Large intestine (tissue), 3 donors: ENCODE results near the gene TLR9. TPM values are rescaled to one million over a fixed set of nuclear protein-coding genes. Genes with fewer than 3 reads are reported as not detected.

Experiments
- DNase-seq, 2 donors: peaks; one replicate each; pipeline versions ENCODE4 v3.0.0 to v3.0.0-alpha.2; 2013
- H3K27ac ChIP-seq: one replicate; pipeline ENCODE4 v1.5.1; 2013; ENCODE audit warnings: low read length
- H3K27me3 ChIP-seq: 2 replicates; pipeline ENCODE4 v1.6.1; 2013; ENCODE audit warnings: low read length; ENCODE audit not compliant: control insufficient read depth, insufficient read depth
- H3K36me3 ChIP-seq: 2 replicates; pipeline ENCODE4 v1.6.1; 2013; ENCODE audit warnings: low read length; ENCODE audit not compliant: control insufficient read depth, insufficient read depth
- H3K4me1 ChIP-seq: one replicate; pipeline ENCODE4 v1.6.1; 2013; ENCODE audit warnings: low read length; ENCODE audit not compliant: control insufficient read depth, insufficient read depth
- H3K4me3 ChIP-seq: one replicate; pipeline ENCODE4 v1.5.1; 2013; ENCODE audit warnings: low read length
- H3K9me3 ChIP-seq: one replicate; pipeline ENCODE4 v1.6.1; 2013; ENCODE audit warnings: mild to moderate bottlenecking, low read depth, low read length, moderate library complexity; ENCODE audit not compliant: control insufficient read depth
- WGBS: methylation state at CpG from one replicate; pipeline ENCODE4 v1.1.5; 2013; ENCODE audit warnings: low lambda C conversion rate; ENCODE audit not compliant: insufficient coverage; 5-methylcytosine and 5-hydroxymethylcytosine counted together
- polyA plus RNA-seq: library from polyadenylated mRNA; unstranded; fragments of 120-200 nt; gene quantifications from one replicate; pipeline ENCODE4 v1.2.1, GENCODE V29; 2013

The TLR9 gene
- polyA plus RNA-seq, 1 donor = 0.37 TPM

- DNase-seq = peak in 1 of 2 donors; percentile 77
- peaks cover 24% of the 10 kb centered on the region for H3K4me1 ChIP-seq
- H3K4me3 ChIP-seq = no peak overlapping the region
- no peaks in the 10 kb centered on the region for H3K27me3 ChIP-seq
- peak overlapping the region; percentile 31 for H3K27ac ChIP-seq
- peaks cover 3% of the 10 kb centered on the region for H3K9me3 ChIP-seq
- WGBS = 48% methylated on average over 4 of the region's 13 CpGs
- peaks cover 38% of the 10 kb centered on the region for H3K36me3 ChIP-seq
Measured at GRCh38 chr3:52216585-52217408, 8.6 kb downstream of the TLR9 start.

GRCh38 chr3:52215351-52215750 is 10.1 kb downstream of the TLR9 start:
- H3K36me3 ChIP-seq = peaks cover 48% of the 10 kb centered on the region
- no peaks in the 10 kb centered on the region for H3K9me3 ChIP-seq
- peaks cover 32% of the 10 kb centered on the region for H3K4me1 ChIP-seq
- H3K27me3 ChIP-seq = no peaks in the 10 kb centered on the region
- no peak overlapping the region for H3K4me3 ChIP-seq
- H3K27ac ChIP-seq = no peak overlapping the region
- WGBS = no CpG with 5 or more reads among the region's 7 CpGs
- no peak for DNase-seq

DNA sequence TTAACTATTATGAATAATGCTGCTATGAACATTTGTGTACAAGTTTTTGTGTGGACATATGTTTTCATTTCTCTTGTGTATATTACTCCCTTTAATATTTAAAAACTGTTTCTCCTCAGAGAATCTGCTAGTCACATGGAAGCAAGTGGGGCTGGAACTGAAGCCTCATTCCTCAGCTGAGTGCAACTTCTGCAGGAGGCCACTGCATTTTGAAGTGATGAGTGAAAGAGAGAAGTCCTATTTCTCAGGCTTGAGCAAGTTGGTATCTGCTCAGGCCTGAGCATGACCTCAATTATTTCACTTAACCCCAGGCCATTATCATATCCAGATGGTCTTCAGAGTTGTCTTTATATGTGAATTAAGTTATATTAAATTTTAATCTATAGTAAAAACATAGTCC is 11.5 kb downstream of the TLR9 start:
- Histone ChIP-seq H3K4me1 (peaks cover 36% of the 10 kb centered on the region), H3K36me3 (peaks cover 60% of the 10 kb centered on the region), H3K27me3 (no peaks in the 10 kb centered on the region), H3K9me3 (no peaks in the 10 kb centered on the region), H3K4me3 (no peak overlapping the region), H3K27ac (no peak overlapping the region)
- no peak for DNase-seq

DNA sequence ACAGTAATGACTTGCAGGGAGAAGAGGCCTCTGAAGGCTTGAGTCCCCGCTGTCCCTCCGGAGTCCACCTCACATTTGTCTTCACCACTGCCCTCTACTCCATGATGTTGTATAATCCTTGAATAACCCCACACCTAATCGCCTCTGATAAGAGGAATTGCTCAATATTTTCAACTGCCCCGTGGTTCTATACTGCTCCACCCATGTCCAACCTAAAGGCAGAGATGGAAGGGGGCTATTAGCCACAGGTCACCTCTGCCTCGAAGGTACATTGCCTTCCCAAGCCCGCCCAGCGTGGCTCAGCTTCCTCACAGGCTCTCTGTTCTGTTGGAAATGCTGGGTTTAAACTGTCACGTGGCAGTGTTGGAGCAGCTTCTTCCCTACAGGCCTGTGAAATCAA is 12.4 kb downstream of the TLR9 start:
- H3K36me3 ChIP-seq = peaks cover 68% of the 10 kb centered on the region
- peak in 1 of 2 donors; percentile 42 for DNase-seq
- WGBS = 80% methylated on average over 1 of the region's 8 CpGs
- peak overlapping the region; percentile 5 for H3K27ac ChIP-seq
- no peak overlapping the region for H3K4me3 ChIP-seq
- H3K27me3 ChIP-seq = no peaks in the 10 kb centered on the region
- peaks cover 36% of the 10 kb centered on the region for H3K4me1 ChIP-seq
- H3K9me3 ChIP-seq = no peaks in the 10 kb centered on the region

GRCh38 chr3:52211268-52211891 is 14.1 kb downstream of the TLR9 start:
- H3K4me1 ChIP-seq = peaks cover 27% of the 10 kb centered on the region
- H3K27ac ChIP-seq = peak overlapping the region; percentile 80
- H3K27me3 ChIP-seq = no peaks in the 10 kb centered on the region
- H3K9me3 ChIP-seq = no peaks in the 10 kb centered on the region
- peak in 1 of 2 donors; percentile 44 for DNase-seq
- H3K4me3 ChIP-seq = no peak overlapping the region
- peaks cover 79% of the 10 kb centered on the region for H3K36me3 ChIP-seq
- no CpG with 5 or more reads among the region's 18 CpGs for WGBS

DNA sequence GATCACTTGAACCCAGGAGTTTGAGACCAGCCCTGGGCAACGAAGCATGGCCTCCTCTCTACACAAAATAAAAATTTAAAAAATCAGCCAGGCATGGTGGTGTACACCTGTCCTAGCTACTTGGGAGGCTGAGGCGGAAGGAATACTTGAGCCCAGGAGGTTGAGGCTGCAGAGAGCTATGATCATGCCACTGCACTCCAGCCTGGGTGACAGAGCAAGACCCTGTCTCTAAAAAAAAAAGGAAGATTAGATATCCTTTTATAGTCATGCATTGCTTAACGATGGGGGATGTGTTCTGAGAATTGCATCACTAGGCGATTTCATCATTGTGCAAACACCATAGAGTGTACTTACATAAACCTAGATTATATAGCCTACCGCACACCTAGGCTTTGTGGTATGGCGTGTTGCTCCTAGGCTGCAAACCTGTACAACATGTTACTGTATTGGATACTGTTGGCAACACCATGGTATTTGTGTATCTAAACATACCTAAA is 14.8 kb downstream of the TLR9 start:
- Histone ChIP-seq H3K9me3 (no peaks in the 10 kb centered on the region), H3K4me3 (no peak overlapping the region), H3K27me3 (no peaks in the 10 kb centered on the region), H3K4me1 (peaks cover 27% of the 10 kb centered on the region), H3K27ac (peak overlapping the region; percentile 80), H3K36me3 (peaks cover 85% of the 10 kb centered on the region)
- WGBS = no CpG with 5 or more reads among the region's 6 CpGs
- peak; percentile 91 to 96 for DNase-seq

- H3K4me1 ChIP-seq = peaks cover 27% of the 10 kb centered on the region
- no peak overlapping the region for H3K4me3 ChIP-seq
- no peaks in the 10 kb centered on the region for H3K27me3 ChIP-seq
- H3K9me3 ChIP-seq = no peaks in the 10 kb centered on the region
- H3K36me3 ChIP-seq = peaks cover 85% of the 10 kb centered on the region
- H3K27ac ChIP-seq = peak overlapping the region; percentile 71
- peak in 1 of 2 donors; percentile 38 for DNase-seq
Measured at GRCh38 chr3:52210037-52210436, 15.4 kb downstream of the TLR9 start.

DNA sequence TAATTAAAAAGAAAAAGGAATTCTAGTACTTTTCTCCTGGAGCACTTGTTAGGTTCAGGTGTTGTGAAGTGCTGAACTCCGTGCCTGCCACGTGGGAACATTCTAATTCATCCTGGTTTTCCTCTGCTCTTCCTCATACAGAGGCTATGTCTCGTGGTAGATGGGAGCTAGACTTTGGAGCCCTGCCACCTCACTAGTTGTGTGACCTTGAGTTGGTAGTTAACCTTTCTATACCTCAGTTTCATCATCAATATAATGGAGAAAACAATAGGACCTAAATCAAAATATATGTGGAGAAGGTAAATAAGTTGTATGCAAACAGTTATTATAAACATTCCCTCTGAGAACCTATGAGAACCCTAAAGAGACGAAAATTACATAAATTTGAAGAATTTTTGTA is 16.9 kb downstream of the TLR9 start:
- H3K36me3 ChIP-seq = peaks cover 86% of the 10 kb centered on the region
- WGBS = 100% methylated on average over 1 of the region's 4 CpGs
- H3K27me3 ChIP-seq = no peaks in the 10 kb centered on the region
- H3K4me1 ChIP-seq = peaks cover 27% of the 10 kb centered on the region
- H3K4me3 ChIP-seq = no peak overlapping the region
- H3K27ac ChIP-seq = no peak overlapping the region
- H3K9me3 ChIP-seq = no peaks in the 10 kb centered on the region
- no peak for DNase-seq

DNA sequence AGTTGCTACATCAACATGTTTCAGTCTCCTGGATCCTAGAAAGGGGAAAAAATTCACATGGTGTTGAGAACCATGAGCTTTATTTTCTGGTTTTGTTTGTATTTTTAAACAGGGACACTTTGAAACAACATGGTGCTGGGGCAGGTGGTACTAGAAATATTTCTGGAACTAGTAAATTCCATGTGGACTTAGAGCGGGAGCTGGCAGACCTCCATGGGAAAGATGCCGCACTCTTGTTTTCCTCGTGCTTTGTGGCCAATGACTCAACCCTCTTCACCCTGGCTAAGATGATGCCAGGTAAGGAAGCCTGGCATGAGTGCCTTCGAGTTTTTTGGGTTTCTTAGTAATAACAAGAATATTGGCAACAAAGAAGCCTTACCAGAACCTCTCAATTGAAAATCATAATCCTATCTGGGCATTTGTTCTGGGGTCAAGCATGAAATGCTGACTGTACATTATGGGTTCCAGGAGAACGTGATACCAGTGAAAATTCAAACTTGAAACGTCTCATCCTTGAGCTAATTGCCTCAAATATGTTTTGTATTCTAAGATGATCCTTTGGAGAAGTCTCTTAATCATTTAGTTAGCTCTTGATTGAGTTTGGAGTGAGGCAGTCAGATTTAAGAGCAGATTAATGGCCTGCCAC is 19.6 kb downstream of the TLR9 start:
- no CpG with 5 or more reads among the region's 6 CpGs for WGBS
- Histone ChIP-seq H3K27ac (no peak overlapping the region), H3K4me1 (peaks cover 6% of the 10 kb centered on the region), H3K27me3 (no peaks in the 10 kb centered on the region), H3K4me3 (no peak overlapping the region), H3K9me3 (no peaks in the 10 kb centered on the region), H3K36me3 (peaks cover 81% of the 10 kb centered on the region)
- no peak for DNase-seq

DNA sequence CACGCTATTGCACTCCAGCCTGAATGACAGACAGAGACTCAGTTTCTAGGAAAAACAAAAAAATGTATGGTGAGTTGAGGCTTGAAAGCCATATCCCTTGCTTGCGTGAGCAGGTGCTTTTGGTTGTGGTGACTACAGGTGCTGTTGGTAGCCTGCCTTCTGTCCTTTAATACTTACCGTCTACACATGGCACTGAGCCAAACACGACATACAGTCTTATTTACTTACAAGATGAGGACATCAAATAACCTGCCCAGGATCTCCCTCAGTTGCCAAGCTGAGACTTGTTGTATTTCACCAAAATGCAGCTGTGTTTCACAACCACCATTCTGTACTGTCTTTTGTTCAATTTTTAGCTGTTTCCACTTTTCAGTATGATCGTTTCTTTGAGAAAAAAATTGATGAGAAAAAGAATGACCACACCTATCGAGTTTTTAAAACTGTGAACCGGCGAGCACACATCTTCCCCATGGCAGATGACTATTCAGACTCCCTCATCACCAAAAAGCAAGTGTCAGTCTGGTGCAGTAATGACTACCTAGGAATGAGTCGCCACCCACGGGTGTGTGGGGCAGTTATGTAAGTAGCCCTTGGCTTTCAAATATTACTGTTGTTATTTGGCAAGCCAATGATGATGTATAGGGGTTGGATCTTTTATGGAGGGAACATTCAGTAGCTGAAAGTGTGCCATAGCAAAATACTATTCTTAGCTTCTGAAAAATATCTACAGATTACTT is 20.9 kb downstream of the TLR9 start:
- no peaks in the 10 kb centered on the region for H3K4me1 ChIP-seq
- no peaks in the 10 kb centered on the region for H3K9me3 ChIP-seq
- no peak overlapping the region for H3K4me3 ChIP-seq
- H3K27ac ChIP-seq = no peak overlapping the region
- 83% methylated on average over 3 of the region's 10 CpGs for WGBS
- peaks cover 71% of the 10 kb centered on the region for H3K36me3 ChIP-seq
- peak in 1 of 2 donors; percentile 43 for DNase-seq
- H3K27me3 ChIP-seq = no peaks in the 10 kb centered on the region
